HepG2 (cell line): Measurements from ENCODE around the gene ZNF764. TPM values are rescaled to one million over a fixed set of nuclear protein-coding genes. Genes with fewer than 3 reads are reported as not detected.

Experiments
- HMG20B ChIP-seq: conservative IDR thresholded peaks from 2 replicates; pipeline ENCODE4 v1.6.1; 2016; ENCODE audit warnings: missing genetic modification reagents, missing compliant biosample characterization
- JDP2 ChIP-seq: sonication (generic); formaldehyde crosslinking; IDR thresholded peaks from 2 replicates; pipeline ENCODE4 v1.8.1; 2022; ENCODE audit warnings: missing genetic modification reagents, borderline replicate concordance
- KAT8 ChIP-seq: IDR thresholded peaks from 2 replicates; pipeline ENCODE4 v1.6.1; 2016; ENCODE audit warnings: missing genetic modification reagents, missing compliant biosample characterization
- RARA ChIP-seq: IDR thresholded peaks from 2 replicates; pipeline ENCODE4 v1.6.1; 2016; ENCODE audit warnings: missing genetic modification reagents, missing compliant biosample characterization
- SMARCE1 ChIP-seq: fragments of 450-650 bp; IDR thresholded peaks from 2 replicates; pipeline ENCODE4 v1.6.1; 2017; ENCODE audit warnings: borderline replicate concordance
- TOE1 ChIP-seq: sonication (generic); formaldehyde crosslinking; IDR thresholded peaks from 2 replicates; pipeline ENCODE4 v1.4.0; 2020; ENCODE audit warnings: mild to moderate bottlenecking, missing genetic modification reagents
- ZNF17 ChIP-seq: sonication (generic); formaldehyde crosslinking; IDR thresholded peaks from 2 replicates; pipeline ENCODE4 v1.5.0; 2020; ENCODE audit warnings: mild to moderate bottlenecking, missing genetic modification reagents
- ZNF256 ChIP-seq: sonication (generic); formaldehyde crosslinking; conservative IDR thresholded peaks from 2 replicates; pipeline ENCODE4 v1.4.0; 2020; ENCODE audit warnings: missing genetic modification reagents
- ZNF350 ChIP-seq: sonication (generic); formaldehyde crosslinking; IDR thresholded peaks from 2 replicates; pipeline ENCODE4 v1.4.0; 2020; ENCODE audit warnings: mild to moderate bottlenecking, low read depth, missing genetic modification reagents, borderline replicate concordance
- ZNF383 ChIP-seq: sonication (generic); formaldehyde crosslinking; IDR thresholded peaks from 2 replicates; pipeline ENCODE4 v1.4.0; 2020; ENCODE audit warnings: missing genetic modification reagents, mild to moderate bottlenecking, borderline replicate concordance
- ZNF737 ChIP-seq: sonication (generic); formaldehyde crosslinking; IDR thresholded peaks from 2 replicates; pipeline ENCODE4 v1.5.0; 2020; ENCODE audit warnings: missing genetic modification reagents, mild to moderate bottlenecking, borderline replicate concordance
- ZNF775 ChIP-seq: sonication (generic); formaldehyde crosslinking; IDR thresholded peaks from 2 replicates; pipeline ENCODE4 v1.4.0; 2020; ENCODE audit warnings: missing genetic modification reagents, mild to moderate bottlenecking, moderate library complexity, borderline replicate concordance
- ZSCAN20 ChIP-seq: sonication (generic); formaldehyde crosslinking; IDR thresholded peaks from 2 replicates; pipeline ENCODE4 v1.4.0; 2020; ENCODE audit warnings: missing genetic modification reagents, mild to moderate bottlenecking, borderline replicate concordance
- polyA plus RNA-seq, 8 experiments: library from polyadenylated mRNA; depleted of rRNA in 3 of 8; stranded (reverse) in 7 of 8; unstranded in 1 of 8; fragments of >200 nt; fragmentation: Illumina TruSeq in 4 of 8; extraction: Trizol in 4 of 8; gene quantifications; 2 replicates each; pipeline versions ENCODE4 v1.2.1 to v1.2.3, GENCODE V29; 2011 to 2016; ENCODE audit warnings: low read depth in 4 of 8, missing spikeins in 1 of 8, mixed read lengths in 1 of 8; ENCODE audit not compliant: insufficient read depth in 1 of 8
- total RNA-seq, 5 experiments: library from RNA; depleted of rRNA; stranded (reverse); fragments of >200 nt; fragmentation: Illumina TruSeq; extraction: Trizol; gene quantifications; 2 replicates each; pipeline ENCODE4 v1.2.3, GENCODE V29; 2016; ENCODE audit warnings: low read depth in 1 of 5
- TF ChIP-seq, protein P1 (sequence below): sonication (generic); formaldehyde crosslinking; IDR thresholded peaks from 2 replicates; pipeline ENCODE4 v1.5.0; 2020; ENCODE audit warnings: missing genetic modification reagents
- TF ChIP-seq, protein P2 (sequence below): sonication (generic); formaldehyde crosslinking; IDR thresholded peaks from 2 replicates; pipeline ENCODE4 v1.4.0; 2020; ENCODE audit warnings: missing genetic modification reagents; ENCODE audit errors: not compliant biosample characterization
- TF ChIP-seq, protein P3 (sequence below): IDR thresholded peaks from 2 replicates; pipeline ENCODE4 v1.6.1; 2016; ENCODE audit warnings: missing genetic modification reagents, missing compliant biosample characterization
- TF ChIP-seq, protein P4 (sequence below): sonication (generic); formaldehyde crosslinking; IDR thresholded peaks from 2 replicates; pipeline ENCODE4 v1.4.0; 2020; ENCODE audit warnings: missing genetic modification reagents, borderline replicate concordance
- TF ChIP-seq, protein P5 (sequence below): sonication (generic); formaldehyde crosslinking; IDR thresholded peaks from 2 replicates; pipeline ENCODE4 v1.4.0; 2020; ENCODE audit warnings: mild to moderate bottlenecking, low read depth, missing genetic modification reagents
- TF ChIP-seq, protein P6 (sequence below): sonication (generic); formaldehyde crosslinking; IDR thresholded peaks from 2 replicates; pipeline ENCODE4 v1.8.1; 2023; ENCODE audit warnings: missing genetic modification reagents, mild to moderate bottlenecking, borderline replicate concordance
- TF ChIP-seq, protein P7 (sequence below): sonication (generic); formaldehyde crosslinking; IDR thresholded peaks from 2 replicates; pipeline ENCODE4 v1.8.1; 2023; ENCODE audit warnings: mild to moderate bottlenecking, missing genetic modification reagents

The ZNF764 gene
- total and polyA plus RNA-seq, 2 of the 13 experiments (the other 11 are each of a cell fraction or from before 2014, with no cell fraction given) = 4.1 to 9.1 TPM

DNA sequence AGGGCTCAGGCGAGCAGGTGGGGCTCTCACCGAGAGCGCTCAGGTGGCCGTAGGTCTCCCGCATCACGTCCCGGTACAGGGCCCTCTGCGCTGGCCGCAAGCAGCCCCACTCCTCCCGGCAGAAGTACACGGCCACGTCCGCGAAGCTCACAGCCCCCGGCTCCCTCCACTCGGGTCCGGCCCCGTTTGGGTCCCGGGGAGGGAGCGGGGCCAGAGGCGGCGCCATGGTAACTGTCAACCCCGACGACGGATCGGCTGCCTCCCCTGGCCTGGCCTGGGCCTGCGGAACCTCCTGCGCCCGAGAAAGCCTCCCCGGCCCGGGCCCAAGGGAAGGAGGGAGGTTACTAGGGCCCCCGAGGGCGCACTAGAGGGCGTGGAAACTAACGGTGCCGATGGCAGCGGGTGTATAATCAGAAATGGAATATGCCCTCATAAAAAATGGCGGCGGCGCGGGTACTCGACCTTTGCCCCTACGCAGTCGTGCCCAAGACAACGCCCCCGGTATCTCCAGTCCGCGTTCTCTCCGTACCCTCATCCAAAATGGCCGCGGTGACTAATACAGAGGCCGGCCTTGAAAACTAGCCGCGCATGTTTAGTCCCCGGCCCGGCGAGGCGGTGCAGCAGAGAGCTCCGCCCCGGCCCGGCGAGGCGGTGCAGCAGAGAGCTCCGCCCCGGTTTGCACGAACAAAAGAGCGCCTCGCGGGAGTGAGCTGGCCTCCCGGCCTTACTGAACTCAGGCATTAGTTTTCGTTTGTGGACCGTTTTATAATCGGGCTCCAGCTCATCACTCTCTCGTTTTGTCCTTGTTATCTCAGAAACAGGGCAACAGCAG lies at the start of gene ZNF764 (continued):
- TF ChIP-seq, protein P1, sequence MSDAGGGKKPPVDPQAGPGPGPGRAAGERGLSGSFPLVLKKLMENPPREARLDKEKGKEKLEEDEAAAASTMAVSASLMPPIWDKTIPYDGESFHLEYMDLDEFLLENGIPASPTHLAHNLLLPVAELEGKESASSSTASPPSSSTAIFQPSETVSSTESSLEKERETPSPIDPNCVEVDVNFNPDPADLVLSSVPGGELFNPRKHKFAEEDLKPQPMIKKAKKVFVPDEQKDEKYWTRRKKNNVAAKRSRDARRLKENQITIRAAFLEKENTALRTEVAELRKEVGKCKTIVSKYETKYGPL (CRISPR knock-in tag) = no peak
- TF ChIP-seq RARA (CRISPR knock-in tag) (peak; percentile 21; the same call in 1 of the 2 replicates), ZSCAN20 (CRISPR knock-in tag) (no peak), KAT8 (CRISPR knock-in tag) (peak; percentile 96), ZNF383 (CRISPR knock-in tag) (no peak), ZNF775 (CRISPR knock-in tag) (peak; percentile 62; the same call in 1 of the 2 replicates), JDP2 (no peak), HMG20B (CRISPR knock-in tag) (no peak; the same call in 1 of the 2 replicates), ZNF350 (CRISPR knock-in tag) (peak; percentile 93; the same call in 1 of the 2 replicates), ZNF256 (CRISPR knock-in tag) (no peak), SMARCE1 (no peak), ZNF17 (CRISPR knock-in tag) (no peak), ZNF737 (CRISPR knock-in tag) (peak; percentile 66; the same call in 1 of the 2 replicates), TOE1 (no peak)
- TF ChIP-seq, protein P2, sequence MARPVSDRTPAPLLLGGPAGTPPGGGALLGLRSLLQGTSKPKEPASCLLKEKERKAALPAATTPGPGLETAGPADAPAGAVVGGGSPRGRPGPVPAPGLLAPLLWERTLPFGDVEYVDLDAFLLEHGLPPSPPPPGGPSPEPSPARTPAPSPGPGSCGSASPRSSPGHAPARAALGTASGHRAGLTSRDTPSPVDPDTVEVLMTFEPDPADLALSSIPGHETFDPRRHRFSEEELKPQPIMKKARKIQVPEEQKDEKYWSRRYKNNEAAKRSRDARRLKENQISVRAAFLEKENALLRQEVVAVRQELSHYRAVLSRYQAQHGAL = peak; percentile 30
- TF ChIP-seq, protein P3, sequence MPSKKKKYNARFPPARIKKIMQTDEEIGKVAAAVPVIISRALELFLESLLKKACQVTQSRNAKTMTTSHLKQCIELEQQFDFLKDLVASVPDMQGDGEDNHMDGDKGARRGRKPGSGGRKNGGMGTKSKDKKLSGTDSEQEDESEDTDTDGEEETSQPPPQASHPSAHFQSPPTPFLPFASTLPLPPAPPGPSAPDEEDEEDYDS (CRISPR knock-in tag) = peak; percentile 99
- TF ChIP-seq, protein P4, sequence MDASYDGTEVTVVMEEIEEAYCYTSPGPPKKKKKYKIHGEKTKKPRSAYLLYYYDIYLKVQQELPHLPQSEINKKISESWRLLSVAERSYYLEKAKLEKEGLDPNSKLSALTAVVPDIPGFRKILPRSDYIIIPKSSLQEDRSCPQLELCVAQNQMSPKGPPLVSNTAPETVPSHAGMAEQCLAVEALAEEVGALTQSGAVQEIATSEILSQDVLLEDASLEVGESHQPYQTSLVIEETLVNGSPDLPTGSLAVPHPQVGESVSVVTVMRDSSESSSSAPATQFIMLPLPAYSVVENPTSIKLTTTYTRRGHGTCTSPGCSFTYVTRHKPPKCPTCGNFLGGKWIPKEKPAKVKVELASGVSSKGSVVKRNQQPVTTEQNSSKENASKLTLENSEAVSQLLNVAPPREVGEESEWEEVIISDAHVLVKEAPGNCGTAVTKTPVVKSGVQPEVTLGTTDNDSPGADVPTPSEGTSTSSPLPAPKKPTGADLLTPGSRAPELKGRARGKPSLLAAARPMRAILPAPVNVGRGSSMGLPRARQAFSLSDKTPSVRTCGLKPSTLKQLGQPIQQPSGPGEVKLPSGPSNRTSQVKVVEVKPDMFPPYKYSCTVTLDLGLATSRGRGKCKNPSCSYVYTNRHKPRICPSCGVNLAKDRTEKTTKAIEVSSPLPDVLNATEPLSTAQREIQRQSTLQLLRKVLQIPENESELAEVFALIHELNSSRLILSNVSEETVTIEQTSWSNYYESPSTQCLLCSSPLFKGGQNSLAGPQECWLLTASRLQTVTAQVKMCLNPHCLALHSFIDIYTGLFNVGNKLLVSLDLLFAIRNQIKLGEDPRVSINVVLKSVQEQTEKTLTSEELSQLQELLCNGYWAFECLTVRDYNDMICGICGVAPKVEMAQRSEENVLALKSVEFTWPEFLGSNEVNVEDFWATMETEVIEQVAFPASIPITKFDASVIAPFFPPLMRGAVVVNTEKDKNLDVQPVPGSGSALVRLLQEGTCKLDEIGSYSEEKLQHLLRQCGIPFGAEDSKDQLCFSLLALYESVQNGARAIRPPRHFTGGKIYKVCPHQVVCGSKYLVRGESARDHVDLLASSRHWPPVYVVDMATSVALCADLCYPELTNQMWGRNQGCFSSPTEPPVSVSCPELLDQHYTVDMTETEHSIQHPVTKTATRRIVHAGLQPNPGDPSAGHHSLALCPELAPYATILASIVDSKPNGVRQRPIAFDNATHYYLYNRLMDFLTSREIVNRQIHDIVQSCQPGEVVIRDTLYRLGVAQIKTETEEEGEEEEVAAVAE (CRISPR knock-in tag) = peak; percentile 98
- TF ChIP-seq, protein P5, sequence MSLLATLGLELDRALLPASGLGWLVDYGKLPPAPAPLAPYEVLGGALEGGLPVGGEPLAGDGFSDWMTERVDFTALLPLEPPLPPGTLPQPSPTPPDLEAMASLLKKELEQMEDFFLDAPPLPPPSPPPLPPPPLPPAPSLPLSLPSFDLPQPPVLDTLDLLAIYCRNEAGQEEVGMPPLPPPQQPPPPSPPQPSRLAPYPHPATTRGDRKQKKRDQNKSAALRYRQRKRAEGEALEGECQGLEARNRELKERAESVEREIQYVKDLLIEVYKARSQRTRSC (CRISPR knock-in tag) = peak; percentile 82; the same call in 1 of the 2 replicates
- TF ChIP-seq, protein P6, sequence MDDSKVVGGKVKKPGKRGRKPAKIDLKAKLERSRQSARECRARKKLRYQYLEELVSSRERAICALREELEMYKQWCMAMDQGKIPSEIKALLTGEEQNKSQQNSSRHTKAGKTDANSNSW (CRISPR knock-in tag) = no peak; the same call in 1 of the 2 replicates
- TF ChIP-seq, protein P7, sequence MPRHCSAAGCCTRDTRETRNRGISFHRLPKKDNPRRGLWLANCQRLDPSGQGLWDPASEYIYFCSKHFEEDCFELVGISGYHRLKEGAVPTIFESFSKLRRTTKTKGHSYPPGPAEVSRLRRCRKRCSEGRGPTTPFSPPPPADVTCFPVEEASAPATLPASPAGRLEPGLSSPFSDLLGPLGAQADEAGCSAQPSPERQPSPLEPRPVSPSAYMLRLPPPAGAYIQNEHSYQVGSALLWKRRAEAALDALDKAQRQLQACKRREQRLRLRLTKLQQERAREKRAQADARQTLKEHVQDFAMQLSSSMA = peak; percentile 49; the same call in 1 of the 2 replicates
